PFSK-1 (cell line): ENCODE results near the gene EFTUD2.

Experiments used
- FOXP2 ChIP-seq: optimal IDR thresholded peaks from 2 replicates; pipeline ENCODE3; 2011; ENCODE audit warnings: borderline replicate concordance, control low read depth, inconsistent platforms; ENCODE audit not compliant: insufficient read depth; ENCODE audit errors: extremely low read length, extremely low read depth
- POLR2AphosphoS5 ChIP-seq: IDR thresholded peaks from 2 replicates; pipeline ENCODE4 v1.6.1; 2012; ENCODE audit warnings: low read depth, mild to moderate bottlenecking, control low read depth, low read length, moderate library complexity
- REST ChIP-seq, 2 experiments: IDR thresholded peaks; 2 replicates each; pipeline versions ENCODE4 v1.6.1 to v1.8.0; 2011 to 2012; ENCODE audit warnings: low read depth in 2 of 2, low read length in 2 of 2, control low read depth in 1 of 2, inconsistent platforms in 1 of 2, mild to moderate bottlenecking in 1 of 2, moderate library complexity in 1 of 2; ENCODE audit not compliant: insufficient read depth in 1 of 2
- SIN3A ChIP-seq: IDR thresholded peaks from 2 replicates; pipeline ENCODE4 v1.6.1; 2012; ENCODE audit warnings: mild to moderate bottlenecking, low read length, moderate library complexity, borderline replicate concordance; ENCODE audit not compliant: insufficient read depth
- TAF1 ChIP-seq: IDR thresholded peaks from 2 replicates; pipeline ENCODE4 v1.6.1; 2012; ENCODE audit warnings: low read length, control low read depth, borderline replicate concordance; ENCODE audit not compliant: insufficient read depth

EFTUD2 gene

GRCh38 chr17:44933824-44934744 is 34.8 kb upstream of the EFTUD2 start:
- TF ChIP-seq REST (IDR thresholded peaks at IDR 0.05; ENCODE audit: insufficient read depth in 1 of 2, low read depth in 2 of 2, low read length in 2 of 2) (no peak), TAF1 (no peak), SIN3A (no peak)

- TF ChIP-seq REST (IDR thresholded peaks at IDR 0.05; ENCODE audit: insufficient read depth in 1 of 2, low read depth in 2 of 2, low read length in 2 of 2) (no peak), FOXP2 (no peak)
These were observed 33.5 kb upstream of the EFTUD2 start for GRCh38 chr17:44932787-44933097.

GRCh38 chr17:44932096-44932786 is 33.0 kb upstream of the EFTUD2 start:
- no peak for TF ChIP-seq POLR2AphosphoS5
- no peak for TF ChIP-seq SIN3A
- TF ChIP-seq FOXP2 = no peak
- TF ChIP-seq TAF1 = no peak
- TF ChIP-seq REST (IDR thresholded peaks at IDR 0.05; ENCODE audit: insufficient read depth in 1 of 2, low read depth in 2 of 2, low read length in 2 of 2) = no peak

GRCh38 chr17:44931376-44931775 is 32.1 kb upstream of the EFTUD2 start:
- TF ChIP-seq SIN3A (no peak), FOXP2 (no peak), POLR2AphosphoS5 (no peak), TAF1 (no peak), REST (IDR thresholded peaks at IDR 0.05; ENCODE audit: insufficient read depth in 1 of 2, low read depth in 2 of 2, low read length in 2 of 2) (no peak)

- TF ChIP-seq TAF1 (no peak), SIN3A (no peak), REST (IDR thresholded peaks at IDR 0.05; ENCODE audit: insufficient read depth in 1 of 2, low read depth in 2 of 2, low read length in 2 of 2) (no peak), FOXP2 (no peak), POLR2AphosphoS5 (no peak)
These were observed 31.4 kb upstream of the EFTUD2 start for GRCh38 chr17:44930667-44931066.
